Activated CD4-positive, alpha-beta memory T cell treated with anti-CD3 and anti-CD28 coated beads, Interleukin-2, amount 10 ng/mL, durations not matched to agents 7 days and 5 days (primary cell): ENCODE results near the gene SMYD3. TPM values are rescaled to one million over a fixed set of nuclear protein-coding genes. Genes with fewer than 3 reads are reported as not detected.
"Not testable (repeated sequence)": the region's sequence is repeated elsewhere in the genome, so short reads cannot be mapped to it uniquely, and the experiment has no call there.

ENCODE experiments used
- CTCF ChIA-PET: fragments of 350-600 bp; sonication (Branson Sonifier 250); formaldehyde crosslinking; loops from one replicate; lab custom pipeline; 2021; ENCODE audit warnings: antibody characterized with exemption, inconsistent platforms; lab: Charles Lee
- POLR2A ChIA-PET: fragments of 350-600 bp; sonication (Branson Sonifier 250); formaldehyde crosslinking; loops from one replicate; lab custom pipeline; 2021; ENCODE audit warnings: antibody characterized with exemption; lab: Charles Lee
- DNase-seq: peaks from one replicate; pipeline ENCODE4 v3.0.0-alpha.2; 2020
- H3K27ac Mint-ChIP-seq: one replicate; pipeline ENCODE4 v1.8.0; 2021; ENCODE audit warnings: mild to moderate bottlenecking, mixed read lengths
- H3K27me3 Mint-ChIP-seq: one replicate; pipeline ENCODE4 v1.8.0; 2021; ENCODE audit warnings: mixed read lengths
- H3K36me3 Mint-ChIP-seq: one replicate; pipeline ENCODE4 v1.8.0; 2021; ENCODE audit warnings: low read depth, mixed read lengths
- H3K4me1 Mint-ChIP-seq: one replicate; pipeline ENCODE4 v1.8.0; 2021; ENCODE audit warnings: mixed read lengths
- H3K4me3 Mint-ChIP-seq: one replicate; pipeline ENCODE4 v1.8.0; 2021; ENCODE audit warnings: mild to moderate bottlenecking, mixed read lengths
- H3K9me3 Mint-ChIP-seq: one replicate; pipeline ENCODE4 v1.8.0; 2021; ENCODE audit warnings: mixed read lengths
- total RNA-seq, 2 experiments: library from RNA; stranded (reverse); gene quantifications; one replicate each; pipeline ENCODE4 v1.2.3, GENCODE V29; 2021

The SMYD3 gene
- total RNA-seq, 2 experiments from 2014 or later, result 15.5 to 18.7 TPM

GRCh38 chr1:245834002-245834401, 673.1 kb downstream of the SMYD3 start:
- no peak overlapping the region for H3K4me3 Mint-ChIP-seq
- no peaks in the 10 kb centered on the region for H3K4me1 Mint-ChIP-seq
- no peaks in the 10 kb centered on the region for H3K36me3 Mint-ChIP-seq
- H3K27ac Mint-ChIP-seq, result no peak overlapping the region
- no peaks in the 10 kb centered on the region for H3K27me3 Mint-ChIP-seq
- DNase-seq, result no peak
- ChIA-PET POLR2A (no interaction called here), CTCF (no interaction called here)
- no peaks in the 10 kb centered on the region for H3K9me3 Mint-ChIP-seq

GRCh38 chr1:245832771-245833527, 674.1 kb downstream of the SMYD3 start:
- ChIA-PET CTCF (no interaction called here), POLR2A (no interaction called here)

GRCh38 chr1:245831518-245831917, 675.6 kb downstream of the SMYD3 start:
- H3K4me3 Mint-ChIP-seq, result no peak overlapping the region
- no peaks in the 10 kb centered on the region for H3K27me3 Mint-ChIP-seq
- CTCF ChIA-PET, result interaction anchor here (2.0 kb wide), 1 partner anchor 34 kb away, joined by 4 read pairs; no protein-coding TSS in a partner anchor
- no peak for DNase-seq
- no peaks in the 10 kb centered on the region for H3K36me3 Mint-ChIP-seq
- POLR2A ChIA-PET, result no interaction called here
- peaks cover 3% of the 10 kb centered on the region for H3K9me3 Mint-ChIP-seq
- H3K4me1 Mint-ChIP-seq, result no peaks in the 10 kb centered on the region
- no peak overlapping the region for H3K27ac Mint-ChIP-seq

More at GRCh38 chr1:245832771-245833527, 674.1 kb downstream of the SMYD3 start:
- Mint-ChIP-seq H3K4me1 (no peaks in the 10 kb centered on the region), H3K9me3 (no peaks in the 10 kb centered on the region), H3K36me3 (no peaks in the 10 kb centered on the region), H3K27me3 (no peaks in the 10 kb centered on the region), H3K27ac (no peak overlapping the region), H3K4me3 (no peak overlapping the region)
- DNase-seq, result no peak

GRCh38 chr1:245829826-245830225, 677.3 kb downstream of the SMYD3 start:
- Mint-ChIP-seq H3K9me3 (peaks cover 4% of the 10 kb centered on the region), H3K27ac (no peak overlapping the region), H3K36me3 (no peaks in the 10 kb centered on the region), H3K4me1 (no peaks in the 10 kb centered on the region), H3K27me3 (no peaks in the 10 kb centered on the region), H3K4me3 (no peak overlapping the region)
- CTCF ChIA-PET, result interaction anchor here (2.0 kb wide), 1 partner anchor 32 kb away, joined by 4 read pairs; no protein-coding TSS in a partner anchor
- POLR2A ChIA-PET, result no interaction called here
- no peak for DNase-seq

DNA sequence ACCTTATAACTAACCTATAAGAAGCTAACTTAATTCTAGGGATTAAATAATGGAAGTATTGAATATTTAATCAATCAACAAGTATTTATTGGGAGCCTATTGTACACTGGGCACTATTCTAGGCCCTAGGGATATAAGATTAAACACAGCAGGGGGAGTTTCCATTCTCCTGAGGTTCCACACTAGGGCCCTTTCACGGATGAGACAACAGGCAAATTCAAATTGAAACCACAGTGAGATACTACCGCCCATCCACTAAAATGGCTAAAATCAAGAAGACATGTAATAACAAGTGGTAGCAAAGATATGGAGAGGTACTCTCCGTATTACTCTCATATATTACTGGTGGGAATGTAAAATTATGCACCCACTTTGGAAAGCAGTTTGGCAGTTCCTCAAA, 677.9 kb downstream of the SMYD3 start:
- CTCF ChIA-PET, result interaction anchor here (0.6 to 2.0 kb wide), 2 partner anchors 32 to 208 kb away, joined by 4 read pairs; no protein-coding TSS in a partner anchor
- H3K4me1 Mint-ChIP-seq, result no peaks in the 10 kb centered on the region

DNA sequence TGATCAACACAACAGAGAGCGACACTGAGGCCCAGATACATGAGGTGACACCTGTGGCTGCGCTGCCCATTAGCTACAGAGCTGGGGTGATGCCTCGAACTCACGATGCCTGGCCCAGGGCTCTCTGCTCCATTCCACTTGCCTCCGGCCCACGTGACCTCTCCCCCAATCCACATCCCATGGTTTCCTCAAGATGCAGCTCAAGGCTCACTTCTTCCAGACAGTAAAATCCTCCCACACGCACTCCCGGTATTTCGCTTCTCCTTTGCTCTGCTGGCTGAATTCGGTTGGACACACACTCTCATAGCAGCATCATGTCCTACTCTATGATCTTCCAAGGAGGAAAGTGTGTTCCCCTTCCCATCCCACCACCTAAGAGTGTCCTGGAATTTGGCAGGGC, 679.8 kb downstream of the SMYD3 start:
- Mint-ChIP-seq H3K4me3 (no peak overlapping the region), H3K36me3 (no peaks in the 10 kb centered on the region), H3K27ac (no peak overlapping the region), H3K4me1 (no peaks in the 10 kb centered on the region), H3K9me3 (peaks cover 9% of the 10 kb centered on the region), H3K27me3 (no peaks in the 10 kb centered on the region)
- CTCF ChIA-PET, result no interaction called here
- no peak for DNase-seq
- POLR2A ChIA-PET, result no interaction called here

More for the DNA sequence above, 677.9 kb downstream of the SMYD3 start:
- POLR2A ChIA-PET, result no interaction called here
- H3K27me3 Mint-ChIP-seq, result no peaks in the 10 kb centered on the region
- H3K9me3 Mint-ChIP-seq, result peaks cover 4% of the 10 kb centered on the region
- H3K4me3 Mint-ChIP-seq, result no peak overlapping the region
- DNase-seq, result no peak
- H3K27ac Mint-ChIP-seq, result no peak overlapping the region
- no peaks in the 10 kb centered on the region for H3K36me3 Mint-ChIP-seq

DNA sequence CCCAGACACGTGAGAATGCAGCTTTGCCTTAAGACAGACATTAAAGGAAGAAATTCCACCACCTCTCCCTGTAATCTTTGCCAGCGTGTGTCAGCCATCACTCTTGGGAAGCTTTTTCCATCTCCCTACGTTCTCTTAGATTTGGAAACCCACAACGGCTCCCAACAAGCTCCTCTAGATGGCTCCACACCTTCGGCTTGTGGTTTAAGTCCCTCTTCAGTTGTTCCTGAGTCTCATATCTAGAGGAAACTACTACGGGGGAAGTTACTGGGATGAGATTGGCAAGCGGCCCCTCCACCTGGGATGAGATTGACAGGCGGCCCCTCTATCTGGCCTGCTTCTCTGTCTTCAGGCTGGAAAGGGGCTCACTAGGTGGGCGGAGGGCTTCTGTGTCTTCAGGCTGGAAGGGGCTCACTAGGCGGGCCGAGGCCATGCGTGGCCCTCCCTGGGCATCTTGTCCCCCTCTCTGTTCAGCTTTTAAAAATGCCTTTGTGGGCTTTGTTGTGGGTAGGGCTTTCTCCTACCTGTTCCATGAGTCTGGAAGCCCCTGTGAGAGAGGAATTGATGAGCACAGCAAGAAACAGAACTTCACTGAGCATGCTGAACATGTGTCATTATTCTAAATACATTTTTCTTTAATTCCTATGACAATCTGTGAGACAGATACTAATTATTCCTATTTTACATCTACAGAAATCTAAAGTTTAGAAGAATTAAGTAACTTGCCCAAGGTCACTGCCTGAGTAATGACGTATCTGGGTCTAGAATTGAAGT, 681.8 kb downstream of the SMYD3 start:
- Mint-ChIP-seq H3K4me1 (no peaks in the 10 kb centered on the region), H3K9me3 (peaks cover 9% of the 10 kb centered on the region), H3K27ac (no peak overlapping the region), H3K27me3 (no peaks in the 10 kb centered on the region), H3K36me3 (no peaks in the 10 kb centered on the region), H3K4me3 (no peak overlapping the region)
- ChIA-PET CTCF (no interaction called here), POLR2A (no interaction called here)
- DNase-seq, result no peak

- Mint-ChIP-seq H3K4me1 (no peaks in the 10 kb centered on the region), H3K4me3 (no peak overlapping the region), H3K27ac (no peak overlapping the region), H3K27me3 (no peaks in the 10 kb centered on the region), H3K36me3 (no peaks in the 10 kb centered on the region), H3K9me3 (peaks cover 9% of the 10 kb centered on the region)
- POLR2A ChIA-PET, result no interaction called here
- no peak for DNase-seq
- CTCF ChIA-PET, result no interaction called here
These were observed 683.5 kb downstream of the SMYD3 start for GRCh38 chr1:245823408-245824147.

DNA sequence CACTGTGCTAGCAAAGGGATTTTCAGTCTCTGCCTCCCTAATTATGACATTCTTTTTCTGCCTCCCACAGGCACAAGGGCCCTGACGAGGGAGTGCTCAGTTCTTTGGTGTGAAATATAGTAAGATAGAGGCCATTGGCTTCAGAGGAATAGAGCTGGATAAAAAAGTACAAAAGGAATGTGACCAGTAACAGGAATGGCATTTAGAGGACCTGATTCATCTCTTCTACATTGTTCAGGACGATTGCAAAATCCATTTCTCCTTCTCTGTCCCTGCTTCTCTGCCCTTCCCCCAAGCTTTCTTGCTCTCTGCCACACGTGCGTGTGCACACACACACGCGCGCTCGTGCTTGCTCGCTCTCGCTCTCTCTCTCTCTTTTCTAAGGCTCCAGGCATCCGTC, 684.1 kb downstream of the SMYD3 start:
- H3K36me3 Mint-ChIP-seq, result no peaks in the 10 kb centered on the region
- ChIA-PET POLR2A (no interaction called here), CTCF (no interaction called here)
- no peaks in the 10 kb centered on the region for H3K27me3 Mint-ChIP-seq
- no peak overlapping the region for H3K4me3 Mint-ChIP-seq
- no peak for DNase-seq
- no peak overlapping the region for H3K27ac Mint-ChIP-seq
- H3K4me1 Mint-ChIP-seq, result no peaks in the 10 kb centered on the region
- peaks cover 9% of the 10 kb centered on the region for H3K9me3 Mint-ChIP-seq

DNA sequence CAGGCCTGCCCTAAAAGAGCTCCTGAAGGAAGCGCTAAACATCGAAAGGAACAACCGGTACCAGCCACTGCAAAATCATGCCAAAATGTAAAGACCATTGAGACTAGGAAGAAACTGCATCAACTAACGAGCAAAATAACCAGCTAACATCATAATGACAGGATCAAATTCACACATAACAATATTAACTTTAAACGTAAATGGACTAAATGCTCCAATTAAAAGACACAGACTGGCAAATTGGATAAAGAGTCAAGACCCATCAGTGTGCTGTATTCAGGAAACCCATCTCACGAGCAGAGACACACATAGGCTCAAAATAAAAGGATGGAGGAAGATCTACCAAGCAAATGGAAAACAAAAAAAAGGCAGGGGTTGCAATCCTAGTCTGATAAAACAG, 688.7 kb downstream of the SMYD3 start:
- H3K4me1 Mint-ChIP-seq, H3K4me3 Mint-ChIP-seq, H3K27ac Mint-ChIP-seq, DNase-seq, H3K36me3 Mint-ChIP-seq, H3K27me3 Mint-ChIP-seq, CTCF ChIA-PET, H3K9me3 Mint-ChIP-seq, POLR2A ChIA-PET: not testable (repeated sequence)

- H3K9me3 Mint-ChIP-seq, CTCF ChIA-PET, H3K4me3 Mint-ChIP-seq: not testable (repeated sequence)
These were observed 690.6 kb downstream of the SMYD3 start for GRCh38 chr1:245816496-245816895.

GRCh38 chr1:245814651-245815050, 692.4 kb downstream of the SMYD3 start:
- Mint-ChIP-seq H3K27ac (no peak overlapping the region), H3K27me3 (no peaks in the 10 kb centered on the region), H3K9me3 (peaks cover 3% of the 10 kb centered on the region), H3K4me3 (no peak overlapping the region), H3K36me3 (no peaks in the 10 kb centered on the region), H3K4me1 (no peaks in the 10 kb centered on the region)
- ChIA-PET POLR2A (no interaction called here), CTCF (interaction anchor here (0.6 kb wide), 1 partner anchor 871 kb away, joined by 3 read pairs; no protein-coding TSS in a partner anchor)
- no peak for DNase-seq

More at GRCh38 chr1:245816496-245816895, 690.6 kb downstream of the SMYD3 start:
- H3K36me3 Mint-ChIP-seq, H3K27ac Mint-ChIP-seq, H3K4me1 Mint-ChIP-seq, H3K27me3 Mint-ChIP-seq, POLR2A ChIA-PET, DNase-seq: not testable (repeated sequence)

- no peaks in the 10 kb centered on the region for H3K27me3 Mint-ChIP-seq
- POLR2A ChIA-PET, result no interaction called here
- no peak for DNase-seq
- no peak overlapping the region for H3K4me3 Mint-ChIP-seq
- H3K4me1 Mint-ChIP-seq, result peaks cover 4% of the 10 kb centered on the region
- H3K27ac Mint-ChIP-seq, result no peak overlapping the region
- CTCF ChIA-PET, result no interaction called here
- H3K36me3 Mint-ChIP-seq, result no peaks in the 10 kb centered on the region
- H3K9me3 Mint-ChIP-seq, result peaks cover 3% of the 10 kb centered on the region
These were observed 694.8 kb downstream of the SMYD3 start for GRCh38 chr1:245812278-245812677.
